DMS 273 treated with DMSO at 0.1 percent for 48 hours (cell line): Measurements from ENCODE around the gene THAP4.
"Not testable (repeated sequence)": the region's sequence is repeated elsewhere in the genome, so short reads cannot be mapped to it uniquely, and the experiment has no call there.

Experiments
- DNase-seq: peaks from one replicate; lab custom pipeline; 2025; lab: John Stamatoyannopoulos, UW

The THAP4 gene

DNA sequence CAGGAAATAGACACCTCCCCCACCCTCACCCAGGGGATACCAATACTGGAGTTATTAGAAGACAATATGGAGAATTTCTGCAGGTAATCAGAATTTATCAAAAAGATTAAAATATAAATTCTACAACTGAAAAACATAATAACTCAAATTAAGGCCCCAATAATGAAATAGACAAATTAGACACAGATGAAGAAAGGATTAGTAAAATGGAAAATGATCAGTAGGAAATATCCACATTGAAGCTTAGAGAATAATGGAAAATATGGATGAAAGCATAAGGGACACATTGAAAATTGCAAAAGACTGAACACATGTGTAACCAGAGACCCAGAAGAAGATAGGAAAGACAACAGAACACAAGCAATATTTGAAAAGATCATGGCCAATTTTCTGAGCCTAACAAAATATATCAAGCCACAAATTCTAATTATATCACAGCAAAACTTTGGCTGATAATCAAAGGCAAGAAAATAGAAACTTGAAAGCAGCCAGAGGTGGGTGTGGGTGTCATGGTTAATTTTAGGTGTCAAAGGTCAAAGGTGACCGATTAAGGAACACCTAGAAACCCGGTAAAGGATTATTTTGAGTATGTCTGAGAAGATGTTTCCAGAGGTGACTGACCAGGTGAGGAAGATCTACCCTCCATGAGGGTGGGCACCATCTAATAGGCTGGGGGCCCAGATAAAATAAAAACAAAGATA lies 50.2 kb downstream of the THAP4 start:
- DNase-seq, result no peak

DNA sequence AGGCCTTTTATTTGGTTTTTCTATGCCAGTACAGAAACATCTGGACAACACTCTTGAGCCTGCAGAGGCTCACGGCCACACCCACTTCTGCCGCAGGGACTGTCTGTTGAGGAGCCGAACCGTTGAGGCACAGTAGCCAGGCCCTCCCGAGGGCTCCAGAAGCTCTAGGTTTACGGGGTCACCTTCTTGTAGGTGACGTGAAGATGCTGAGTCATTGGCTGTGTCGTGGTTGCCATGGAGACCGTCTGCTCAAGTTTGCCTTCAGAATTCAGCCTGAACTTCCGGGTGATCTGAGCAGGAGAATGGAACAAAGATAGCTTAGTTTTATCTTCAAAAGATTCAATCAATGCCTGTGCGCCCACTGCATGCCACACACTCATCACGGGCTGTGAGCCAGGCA lies 52.5 kb downstream of the THAP4 start:
- DNase-seq, result no peak

DNA sequence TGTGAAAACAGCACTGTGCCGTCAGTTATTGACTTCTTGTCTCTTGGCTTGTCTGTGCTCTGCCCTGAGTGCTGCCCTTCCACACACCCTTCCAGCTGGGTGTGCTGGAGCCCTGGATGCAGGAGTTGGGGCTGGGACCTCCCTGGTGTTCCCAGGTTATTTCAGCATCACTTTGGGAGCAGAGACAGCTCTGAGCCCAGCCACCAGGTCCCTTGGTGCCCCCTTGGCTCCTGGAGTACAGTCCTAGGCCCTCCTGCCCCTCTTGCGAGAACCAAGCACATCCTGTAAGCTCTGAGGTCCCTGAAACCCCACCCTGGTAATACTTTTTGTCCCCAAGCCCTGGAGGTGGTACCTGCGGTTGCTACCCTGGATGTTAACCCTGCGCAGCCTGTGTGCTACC lies 54.2 kb downstream of the THAP4 start:
- no peak for DNase-seq

DNA sequence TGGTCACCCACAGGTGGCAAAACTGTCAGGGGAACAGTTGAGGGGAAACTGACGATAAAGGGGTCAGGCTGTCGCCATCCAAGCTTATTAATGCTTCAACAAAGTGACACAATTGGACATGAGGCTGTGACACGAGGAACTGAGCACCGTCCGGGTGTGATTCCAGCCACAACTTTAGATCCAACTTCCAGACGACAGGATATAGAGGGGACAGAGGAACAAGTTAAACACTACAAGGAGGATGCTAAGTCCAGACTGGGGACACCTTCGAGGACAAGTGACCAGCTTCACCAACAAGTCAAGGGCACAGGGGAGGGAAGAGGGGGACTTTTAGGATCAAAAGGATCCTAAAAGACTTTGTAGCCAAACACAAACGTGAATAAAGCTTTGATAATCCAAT lies 54.6 kb downstream of the THAP4 start:
- DNase-seq, result no peak

DNA sequence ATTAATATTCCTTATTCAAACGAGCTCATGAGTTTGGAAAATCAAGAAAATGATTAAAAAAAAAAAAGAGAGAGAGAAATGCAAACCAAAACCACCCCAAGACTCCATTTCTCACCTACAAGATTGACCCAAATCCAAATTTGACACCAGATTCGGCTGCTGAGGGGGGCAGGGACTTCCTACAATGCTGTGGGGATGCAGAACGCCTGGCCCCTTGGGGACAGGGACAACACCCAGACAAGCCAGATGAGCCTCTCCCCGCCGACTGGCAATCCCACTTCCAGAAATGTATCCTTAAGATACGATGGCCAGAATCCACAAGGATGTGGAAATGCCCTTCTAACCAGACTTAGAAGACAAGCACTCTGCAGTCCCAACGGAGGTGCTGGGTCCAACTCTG lies 57.7 kb downstream of the THAP4 start:
- no peak for DNase-seq

DNA sequence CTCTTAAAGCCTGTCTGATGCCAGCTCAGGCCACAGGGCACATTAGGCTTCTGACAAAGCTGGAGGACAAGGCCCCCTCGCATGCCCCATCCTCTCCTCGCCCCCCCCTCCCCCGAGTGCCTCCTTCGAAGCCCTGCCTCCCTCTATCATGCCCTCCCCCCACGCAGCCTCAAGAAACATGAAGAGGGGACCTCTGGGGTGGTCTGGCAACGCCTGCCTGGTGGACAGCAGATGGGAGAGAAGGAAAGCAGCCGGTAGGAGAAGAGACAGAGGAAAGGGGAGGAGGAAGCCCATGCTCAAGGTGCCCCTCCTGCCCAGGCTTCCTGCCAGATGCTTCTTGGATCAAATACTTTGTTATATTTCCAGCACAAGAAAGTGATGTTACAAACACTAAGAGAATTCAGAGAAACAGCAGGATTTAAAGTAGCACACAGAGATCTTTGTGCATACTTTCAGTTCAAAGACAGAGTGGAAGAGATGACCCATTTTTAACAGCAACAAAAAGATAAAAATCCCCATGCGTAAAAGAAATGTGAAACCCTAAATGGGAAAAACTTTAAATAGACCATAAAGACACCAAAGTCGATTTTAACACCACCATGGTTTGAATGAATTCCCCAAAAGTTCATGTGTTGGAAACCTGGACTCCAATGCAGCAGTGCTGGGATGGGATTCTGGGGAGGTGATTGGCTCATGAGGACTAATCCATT lies 59.4 kb downstream of the THAP4 start:
- DNase-seq, result no peak

DNA sequence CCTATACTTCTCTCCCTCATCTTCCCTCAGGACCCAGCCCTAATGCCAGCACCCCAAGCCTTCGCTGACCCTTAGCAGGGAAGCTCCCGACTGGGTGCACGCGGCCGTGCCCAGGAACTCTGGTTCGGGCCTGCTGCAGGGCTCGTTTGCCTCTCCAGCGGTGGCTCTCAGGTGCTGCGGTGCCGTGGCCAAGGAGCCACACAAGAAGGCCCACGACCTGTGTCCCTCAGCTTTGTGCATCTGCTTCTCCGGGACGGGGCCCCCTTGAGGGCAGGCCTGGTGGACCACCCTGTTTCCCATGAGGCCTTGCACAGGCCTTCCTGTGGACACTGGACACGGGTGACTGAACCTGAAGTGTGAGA lies 60.7 kb downstream of the THAP4 start:
- DNase-seq, result no peak

DNA sequence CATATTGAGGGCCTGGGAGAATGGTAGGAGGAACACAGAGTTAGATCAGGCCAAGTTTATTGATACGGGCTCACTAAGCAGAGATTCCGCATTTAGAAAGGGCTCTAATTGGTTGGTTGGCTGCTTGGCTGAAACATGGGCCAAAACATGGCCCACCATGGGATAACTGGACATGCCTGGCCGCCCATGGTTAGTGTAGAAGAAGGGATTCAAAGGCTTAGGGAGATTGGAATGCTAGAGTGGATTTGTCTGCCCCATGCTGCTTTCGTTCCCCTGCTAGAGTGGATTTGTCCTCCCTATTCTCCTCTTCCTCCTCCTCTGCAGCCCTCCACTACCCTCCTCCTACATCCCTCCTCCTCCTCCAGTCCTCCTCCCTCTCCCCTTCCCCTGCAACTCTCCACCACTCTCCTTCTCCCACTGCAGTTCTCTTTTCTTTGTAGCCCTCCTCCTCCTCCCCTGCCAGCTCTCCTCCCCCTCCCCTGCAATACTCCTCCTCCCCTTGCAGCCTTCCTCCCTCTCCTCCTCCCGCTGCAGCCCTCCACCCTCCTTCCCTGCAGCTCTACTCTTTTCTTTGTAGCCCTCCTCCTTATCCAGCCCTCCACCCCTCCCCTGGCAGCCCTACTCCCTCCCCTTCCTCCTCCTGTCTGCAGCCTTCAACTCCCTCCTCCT lies 61.2 kb downstream of the THAP4 start:
- no peak for DNase-seq

DNA sequence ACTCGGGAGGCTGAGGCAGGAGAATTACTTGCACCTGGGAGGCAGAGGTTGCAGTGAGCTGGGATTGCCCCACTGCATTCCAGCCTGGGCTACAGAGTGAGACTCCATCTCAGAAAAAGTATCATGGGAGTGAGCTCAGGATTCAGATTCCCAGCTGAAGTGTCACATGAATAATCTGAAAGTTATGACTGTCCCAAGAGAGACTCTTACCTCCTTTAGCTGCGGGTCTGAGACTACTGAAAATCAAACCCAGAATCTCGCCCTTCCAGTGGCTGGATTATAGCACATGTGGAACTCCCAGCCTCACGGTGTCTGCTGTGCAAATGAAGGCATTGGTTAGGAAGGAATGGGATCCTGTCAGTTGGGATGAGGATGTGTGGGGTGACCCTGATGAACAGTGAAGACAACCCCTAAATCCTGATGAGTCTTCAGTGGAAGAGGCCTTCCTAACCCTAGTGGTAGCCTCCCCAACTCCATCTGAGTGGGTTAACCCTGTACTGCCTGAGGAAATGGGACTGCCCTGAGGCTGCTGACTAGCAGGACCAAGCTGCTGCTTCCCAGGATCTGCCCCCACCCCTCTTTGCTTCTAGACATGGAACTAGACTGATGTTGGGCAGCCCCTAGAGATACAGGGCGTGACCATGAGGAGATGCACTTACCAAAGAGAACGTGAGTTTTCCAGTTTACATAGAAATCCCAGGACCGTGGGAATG lies 61.9 kb downstream of the THAP4 start:
- DNase-seq, result no peak

DNA sequence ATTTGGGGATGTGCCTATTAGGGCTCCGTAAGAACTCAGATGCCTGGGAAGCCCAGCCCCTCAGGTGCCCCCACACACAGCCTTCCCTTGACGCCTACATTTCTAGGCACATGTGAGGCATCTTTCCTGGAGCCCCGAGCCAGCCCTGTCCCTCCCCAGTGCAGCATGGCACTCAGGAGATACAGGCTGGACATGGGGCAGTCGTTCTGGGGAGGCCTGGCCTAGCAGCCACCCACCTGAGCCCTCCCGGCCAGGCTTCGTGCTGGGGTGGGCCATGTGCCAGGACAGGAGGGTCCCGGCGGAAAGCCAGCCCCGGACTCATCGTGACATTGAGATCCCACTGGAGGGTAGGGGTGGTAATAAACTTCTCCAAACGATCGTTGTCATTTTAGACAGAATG lies 63.2 kb downstream of the THAP4 start:
- DNase-seq, result no peak

DNA sequence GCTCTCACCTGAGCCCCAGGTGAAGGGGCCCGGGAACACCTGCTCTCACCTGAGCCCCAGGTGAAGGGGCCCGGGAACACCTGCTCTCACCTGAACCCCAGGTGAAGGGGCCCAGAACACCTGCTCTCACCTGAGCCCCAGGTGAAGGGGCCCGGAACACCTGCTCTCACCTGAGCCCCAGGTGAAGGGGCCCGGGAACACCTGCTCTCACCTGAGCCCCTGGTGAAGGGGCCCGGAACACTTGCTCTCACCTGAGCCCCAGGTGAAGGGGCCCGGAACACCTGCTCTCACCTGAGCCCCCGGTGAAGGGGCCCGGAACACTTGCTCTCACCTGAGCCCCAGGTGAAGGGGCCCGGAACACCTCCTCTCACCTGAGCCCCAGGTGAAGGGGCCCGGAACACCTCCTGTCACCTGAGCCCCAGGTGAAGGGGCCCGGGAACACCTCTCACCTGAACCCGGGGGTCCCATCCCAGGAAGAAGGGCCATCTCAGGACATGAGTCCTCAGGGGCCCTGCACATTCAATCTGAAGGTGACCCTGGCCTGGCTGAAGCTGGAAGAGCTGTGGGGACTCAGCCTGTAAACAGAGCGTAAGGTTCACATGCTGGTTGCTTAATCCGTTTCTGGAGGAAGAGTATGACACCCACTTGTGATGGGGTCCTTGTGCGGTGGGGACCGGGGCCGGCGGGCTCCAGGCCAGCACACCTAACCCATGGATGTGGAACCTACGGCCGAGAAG lies 63.9 kb downstream of the THAP4 start:
- DNase-seq, result not testable (repeated sequence)

DNA sequence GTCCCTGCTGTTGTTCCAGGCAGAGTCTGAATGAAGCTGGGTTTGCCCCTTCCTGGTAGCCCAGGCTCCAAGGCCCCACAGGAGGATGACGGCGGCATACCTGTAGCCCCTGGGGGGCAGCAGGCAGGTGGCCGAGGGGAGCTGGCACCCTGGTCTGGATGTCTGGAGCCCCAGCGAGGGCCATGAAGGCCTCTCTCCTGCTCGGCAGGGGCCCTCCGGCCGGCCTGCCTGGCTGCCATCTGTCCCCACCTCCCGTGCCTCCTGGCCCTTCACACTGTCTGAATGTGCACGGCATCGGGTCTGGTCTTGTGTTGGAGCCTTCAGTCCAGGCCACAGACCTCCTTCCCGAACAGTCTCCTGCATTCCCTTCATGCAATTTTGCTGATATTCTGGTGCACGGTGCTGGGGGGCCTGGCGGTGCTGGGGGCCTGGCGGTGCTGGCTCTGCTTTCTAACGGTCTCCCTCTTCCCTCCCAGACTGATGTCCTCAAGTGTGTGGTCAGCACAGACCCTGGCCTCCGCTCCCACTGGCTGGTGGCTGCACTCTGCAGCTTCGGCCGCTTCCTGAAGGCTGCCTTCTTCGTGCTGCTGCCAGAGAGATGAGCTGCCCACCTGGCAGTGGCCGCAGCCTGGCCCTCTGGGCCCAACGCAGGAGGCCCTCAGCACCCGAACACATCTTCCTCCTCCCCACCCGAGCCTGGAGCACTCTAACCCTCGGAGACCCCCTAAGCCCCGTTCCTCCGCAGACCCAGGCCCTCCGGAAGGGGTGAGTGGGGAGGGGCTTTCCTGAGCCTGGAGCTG lies 64.9 kb downstream of the THAP4 start:
- DNase-seq, result no peak

DNA sequence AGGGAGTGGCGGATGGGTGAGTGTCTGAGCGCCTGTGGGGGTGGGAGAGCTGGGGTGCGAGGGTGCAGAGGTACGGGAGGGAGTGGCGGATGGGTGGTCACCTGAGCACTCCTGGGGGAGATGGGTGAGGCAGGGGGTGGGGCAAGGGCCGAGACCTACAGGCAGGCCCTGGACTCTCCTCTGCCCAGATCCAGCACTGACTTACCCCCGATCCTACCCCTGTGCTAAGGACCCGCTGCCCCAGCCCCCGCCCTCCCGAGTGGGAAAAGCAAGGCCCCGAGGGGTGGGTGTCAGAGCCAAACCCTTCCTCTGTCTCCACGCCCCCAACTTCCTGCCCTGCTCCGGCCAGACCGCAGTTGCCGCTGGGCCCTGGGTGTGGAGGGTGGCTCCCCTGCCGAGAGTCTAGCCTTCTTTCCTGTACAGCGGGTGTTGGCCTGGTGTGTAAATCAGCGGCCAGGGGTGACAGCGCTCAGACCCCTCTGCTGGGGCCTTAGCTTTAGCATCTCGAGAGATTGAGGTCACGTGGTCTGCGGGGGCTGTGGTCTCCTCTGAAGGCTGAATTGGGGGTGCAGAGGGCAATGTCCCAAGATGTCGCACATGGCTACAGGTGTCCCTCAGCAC lies 65.9 kb downstream of the THAP4 start:
- no peak for DNase-seq

DNA sequence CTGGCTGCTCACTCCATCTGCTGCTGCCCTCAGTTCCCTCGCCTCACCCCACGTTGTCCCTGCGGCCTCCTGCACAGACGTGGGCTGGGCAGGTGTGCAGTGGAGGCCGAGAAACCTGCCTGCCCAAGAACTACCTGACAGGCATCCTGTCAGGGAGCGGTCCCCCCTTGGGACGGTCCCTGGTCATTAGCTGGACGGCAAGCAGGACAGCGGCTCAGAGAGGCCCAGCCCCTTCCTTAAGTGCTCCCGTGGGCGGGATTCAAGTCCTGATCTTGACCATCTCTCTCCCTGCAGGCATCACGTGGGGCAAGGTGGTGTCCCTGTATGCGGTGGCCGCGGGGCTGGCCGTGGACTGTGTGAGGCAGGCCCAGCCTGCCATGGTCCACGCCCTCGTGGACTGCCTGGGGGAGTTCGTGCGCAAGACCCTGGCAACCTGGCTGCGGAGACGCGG lies 67.1 kb downstream of the THAP4 start:
- DNase-seq, result no peak

DNA sequence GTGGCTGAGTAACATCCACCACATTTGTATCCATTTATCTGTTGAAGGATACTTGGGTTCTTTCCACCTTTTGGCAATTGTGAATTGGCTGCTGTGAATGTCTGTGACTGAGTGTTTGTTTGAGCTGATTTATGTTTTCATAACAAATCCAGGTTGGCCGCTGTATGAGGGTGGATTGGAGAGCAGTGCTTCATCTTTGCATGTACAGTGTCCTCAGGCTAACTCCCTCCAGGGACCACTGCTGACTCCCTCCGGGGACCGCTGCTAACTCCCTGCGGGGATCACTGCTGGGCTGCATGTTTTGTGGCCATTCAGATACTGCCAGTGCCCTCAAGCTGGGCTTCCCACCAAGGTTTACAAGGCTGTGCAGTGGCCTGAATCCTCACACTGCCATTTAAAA lies 68.2 kb downstream of the THAP4 start:
- DNase-seq, result no peak

DNA sequence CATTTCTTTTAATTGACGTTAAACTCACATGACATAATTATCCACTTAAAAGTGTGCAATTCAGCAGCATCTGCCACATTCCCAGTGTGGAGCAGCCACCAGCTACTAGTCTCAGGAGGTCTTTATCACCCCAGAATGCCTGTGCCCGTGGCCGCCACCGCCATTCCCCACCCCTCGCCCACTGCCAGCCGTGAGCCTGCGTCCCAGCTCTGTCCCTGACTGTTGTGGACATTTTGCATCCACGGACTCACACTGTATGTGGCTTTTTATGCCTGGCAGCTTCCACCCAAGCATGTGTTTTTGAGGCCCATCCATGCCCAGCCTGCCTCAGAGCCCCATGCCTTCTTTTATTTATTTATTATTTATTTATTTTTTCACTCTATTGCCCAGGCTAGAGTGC lies 69.2 kb downstream of the THAP4 start:
- DNase-seq, result no peak

DNA sequence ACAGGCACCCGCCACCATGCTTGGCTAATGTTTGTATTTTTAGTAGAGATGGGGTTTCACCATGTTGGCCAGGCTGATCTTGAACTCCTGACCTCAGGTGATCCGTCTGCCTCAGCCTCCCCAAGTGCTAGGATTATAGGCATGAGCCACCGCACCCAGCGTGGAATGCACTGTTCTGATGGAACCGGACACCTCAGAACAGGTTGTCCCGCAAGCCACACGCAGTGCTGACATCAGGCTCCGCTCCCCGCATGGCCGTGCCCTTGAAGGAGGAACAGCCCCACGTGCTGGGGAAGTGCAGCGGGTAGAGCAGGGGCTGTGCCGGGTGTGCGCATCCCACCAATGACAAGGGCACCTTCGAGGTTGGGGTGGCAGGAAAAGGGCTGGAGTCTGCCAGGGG lies 69.7 kb downstream of the THAP4 start:
- not testable (repeated sequence) for DNase-seq

DNA sequence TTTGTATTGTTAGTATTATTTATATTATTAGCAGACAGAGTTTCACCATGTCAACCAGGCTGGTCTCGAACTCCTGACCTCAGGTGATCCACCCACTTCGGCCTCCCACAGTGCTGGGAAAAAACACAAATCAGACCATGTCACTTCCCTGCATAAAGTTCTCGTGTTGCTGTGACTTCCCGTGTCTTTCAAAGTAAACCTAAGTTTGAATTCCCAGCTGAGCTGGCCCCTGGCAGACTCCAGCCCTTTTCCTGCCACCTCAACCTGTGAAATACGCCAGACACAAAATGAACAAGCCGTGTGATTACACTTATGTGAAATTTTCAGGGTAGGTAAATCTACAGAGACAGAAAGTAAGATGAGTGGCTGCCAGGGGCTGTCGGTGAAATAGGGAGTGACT lies 70.5 kb downstream of the THAP4 start:
- no peak for DNase-seq

DNA sequence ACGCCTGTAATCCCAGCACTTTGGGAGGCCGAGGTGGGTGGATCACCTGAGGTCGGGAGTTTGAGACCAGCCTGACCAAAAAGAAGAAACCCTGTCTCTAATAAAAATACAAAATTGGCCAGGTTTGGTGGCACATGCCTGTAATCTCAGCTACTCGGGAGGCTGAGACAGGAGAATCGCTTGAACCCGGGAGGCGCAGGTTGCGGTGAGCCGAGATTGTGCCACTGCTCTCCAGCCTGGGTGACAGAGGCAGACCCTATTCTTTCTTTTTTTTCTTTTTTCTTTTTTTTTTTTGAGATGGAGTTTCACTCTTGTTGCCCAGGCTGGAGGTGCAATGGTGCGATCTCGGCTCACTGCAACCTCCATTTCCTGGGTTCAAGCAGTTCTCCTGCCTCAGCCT lies 70.9 kb downstream of the THAP4 start:
- not testable (repeated sequence) for DNase-seq

DNA sequence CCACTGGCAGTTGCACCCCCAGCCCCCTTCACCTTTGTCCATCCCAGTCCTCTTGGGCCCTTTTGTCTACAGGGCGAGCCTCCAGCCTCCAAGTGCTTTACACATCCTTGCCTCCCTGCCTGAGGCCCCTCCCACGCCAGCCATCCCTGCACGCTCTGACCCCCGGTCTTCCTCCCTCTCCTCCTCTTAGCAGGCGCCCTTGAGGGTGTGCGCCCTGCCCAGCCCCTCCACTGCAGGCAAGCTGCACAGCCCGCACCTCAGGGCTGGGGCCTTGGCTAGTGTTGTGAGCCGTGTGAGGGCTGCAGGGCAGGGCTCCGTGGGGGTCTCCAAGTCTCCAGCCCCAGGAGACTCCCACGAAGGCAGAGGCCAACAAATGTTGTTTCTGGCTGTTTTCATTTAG lies 71.5 kb downstream of the THAP4 start:
- DNase-seq, result no peak
